HepG2 (cell line): ENCODE measurements around the gene SMIM24. TPM values are rescaled to one million over a fixed set of nuclear protein-coding genes. Genes with fewer than 3 reads are reported as not detected.

Experiments
- ATAC-seq: fragments of 200-7000 bp; cut with Tn5 transposase; 3 replicates; pipeline ENCODE4 v1.9.1; 2020; ENCODE audit warnings: mild to moderate bottlenecking, moderate library complexity
- BruUV-seq: library from RNA; stranded (reverse); fragments of 400-500 nt; replicated peaks from 2 replicates; lab custom pipeline; 2021; lab: Mats Ljungman, UMichigan
- CTCF ChIA-PET: fragments of 300-600 bp; formaldehyde crosslinking; extraction: SDS; loops from one replicate; lab custom pipeline; 2021; ENCODE audit warnings: low total read pairs, inconsistent platforms, low intra/inter-chr PET ratio; lab: Yijun Ruan, JAX
- POLR2A ChIA-PET: fragments of 350-600 bp; sonication (Branson Sonifier 250); formaldehyde crosslinking; loops from one replicate; lab custom pipeline; 2020; ENCODE audit warnings: antibody characterized with exemption, inconsistent platforms; lab: Yijun Ruan, JAX
- DNase-seq: peaks from one replicate; pipeline ENCODE4 v3.0.0-alpha.2; 2015; ENCODE audit warnings: low spot score
- FAIRE-seq: peaks from 3 replicates; lab custom pipeline; 2011; peaks lifted over from hg19 to GRCh38; lab: Jason Lieb, UNC
- H2AFZ ChIP-seq: one replicate; pipeline ENCODE4 v1.6.1; 2011; ENCODE audit warnings: low read length, inconsistent platforms
- H3K27ac ChIP-seq: fragments of 300-600 bp; 3 replicates; pipeline ENCODE4 v1.8.0; 2011; ENCODE audit warnings: mixed run types, mild to moderate bottlenecking, mixed read lengths, low read length, inconsistent platforms; ENCODE audit not compliant: insufficient read depth; ENCODE audit errors: extremely low read length
- H3K27me3 ChIP-seq, 2 experiments: fragments of 200-600 bp in 1 of 2; 2 replicates in 1 of 2; 3 replicates in 1 of 2; pipeline versions ENCODE4 v1.6.0 to v1.8.0; 2011; ENCODE audit warnings: low read length in 2 of 2, mild to moderate bottlenecking in 2 of 2, moderate library complexity in 2 of 2, inconsistent platforms in 1 of 2; ENCODE audit not compliant: insufficient read depth in 2 of 2, control insufficient read depth in 1 of 2
- H3K36me3 ChIP-seq, 2 experiments: fragments of 200-600 bp in 1 of 2; replicated peaks in 1 of 2; 2 replicates in 1 of 2; 3 replicates in 1 of 2; pipeline versions ENCODE4 v1.5.1 to v1.8.0; 2011; ENCODE audit warnings: low read length in 2 of 2, inconsistent platforms in 1 of 2; ENCODE audit not compliant: insufficient read depth in 2 of 2, control insufficient read depth in 1 of 2
- H3K4me1 ChIP-seq: 2 replicates; pipeline ENCODE4 v1.5.1; 2012; ENCODE audit warnings: low read length, inconsistent platforms; ENCODE audit not compliant: insufficient read depth
- H3K4me2 ChIP-seq: 2 replicates; pipeline ENCODE4 v1.6.0; 2011; ENCODE audit warnings: low read depth, low read length, inconsistent platforms
- H3K4me3 ChIP-seq, 3 experiments: fragments of 200-600 bp in 1 of 3; sonication (generic), shearing (Covaris generic) in 1 of 3; replicated peaks in 1 of 3; 2 replicates each; pipeline ENCODE4 v1.5.1; 2011 to 2016; ENCODE audit warnings: low read length in 3 of 3, inconsistent platforms in 2 of 3, low read depth in 2 of 3, mild to moderate bottlenecking in 2 of 3, control low read depth in 1 of 3, mixed read lengths in 1 of 3; ENCODE audit not compliant: insufficient read depth in 1 of 3
- H3K79me2 ChIP-seq: one replicate; pipeline ENCODE4 v1.6.1; 2011; ENCODE audit warnings: low read length, inconsistent platforms; ENCODE audit not compliant: insufficient read depth
- H3K9ac ChIP-seq: 2 replicates; pipeline ENCODE4 v1.6.0; 2011; ENCODE audit warnings: mild to moderate bottlenecking, low read depth, low read length, inconsistent platforms; ENCODE audit not compliant: insufficient read depth
- H3K9me3 ChIP-seq: 2 replicates; pipeline ENCODE4 v1.5.1; 2012; ENCODE audit warnings: mild to moderate bottlenecking, low read length
- H4K20me1 ChIP-seq: 2 replicates; pipeline ENCODE4 v1.6.0; 2011; ENCODE audit warnings: inconsistent platforms, mild to moderate bottlenecking, low read length, moderate library complexity; ENCODE audit not compliant: insufficient read depth
- AGO1 ChIP-seq: fragments of 200-400 bp; formaldehyde crosslinking; IDR thresholded peaks from 2 replicates; pipeline ENCODE4 v1.6.1; 2017; ENCODE audit warnings: mild to moderate bottlenecking, low read depth, low read length, moderate library complexity; ENCODE audit not compliant: poor library complexity, severe bottlenecking
- PRPF4 ChIP-seq: fragments of 200-400 bp; formaldehyde crosslinking; IDR thresholded peaks from 2 replicates; pipeline ENCODE4 v1.6.1; 2016; ENCODE audit warnings: low read length, low read depth; ENCODE audit not compliant: poor library complexity, severe bottlenecking
- ZNF329 ChIP-seq: sonication (generic); formaldehyde crosslinking; IDR thresholded peaks from 2 replicates; pipeline ENCODE4 v1.9.0; 2021; ENCODE audit warnings: low read depth, mild to moderate bottlenecking, missing genetic modification reagents
- ZNF543 ChIP-seq: sonication (generic); formaldehyde crosslinking; IDR thresholded peaks from 2 replicates; pipeline ENCODE4 v1.4.0; 2020; ENCODE audit warnings: mild to moderate bottlenecking, missing genetic modification reagents
- whole genome bisulfite sequencing: methylation state at CpG from one replicate; pipeline ENCODE4 v1.1.6; 2017; ENCODE audit warnings: low lambda C conversion rate; 5-methylcytosine and 5-hydroxymethylcytosine counted together
- in situ Hi-C: cut with HindIII; loops from 2 replicates; pipeline ENCODE4 v1.10.0; 2017; ENCODE audit warnings: low pct_unique_long_range_greater_than_20kb; ENCODE audit not compliant: extremely low pct_ligation_motif_present
- intact Hi-C: fragments of 100-400 bp; cut with micrococcal nuclease; formaldehyde crosslinking; loops from one replicate; pipeline ENCODE4 v1.10.0; 2022; ENCODE audit not compliant: unreplicated experiment
- polyA plus RNA-seq, 8 experiments: library from polyadenylated mRNA; depleted of rRNA in 3 of 8; stranded (reverse) in 7 of 8; unstranded in 1 of 8; fragments of >200 nt; fragmentation: Illumina TruSeq in 4 of 8; extraction: Trizol in 4 of 8; gene quantifications; 2 replicates each; pipeline versions ENCODE4 v1.2.1 to v1.2.3, GENCODE V29; 2011 to 2016; ENCODE audit warnings: low read depth in 4 of 8, missing spikeins in 1 of 8, mixed read lengths in 1 of 8; ENCODE audit not compliant: insufficient read depth in 1 of 8
- total RNA-seq, 5 experiments: library from RNA; depleted of rRNA; stranded (reverse); fragments of >200 nt; fragmentation: Illumina TruSeq; extraction: Trizol; gene quantifications; 2 replicates each; pipeline ENCODE4 v1.2.3, GENCODE V29; 2016; ENCODE audit warnings: low read depth in 1 of 5
- TF ChIP-seq, protein P1 (sequence below): IDR thresholded peaks from 2 replicates; pipeline ENCODE4 v1.6.1; 2012; ENCODE audit warnings: low read length, improper control_type of control experiment

The SMIM24 gene
- total and polyA plus RNA-seq, 2 of the 13 experiments (the other 11 are each of a cell fraction or from before 2014, with no cell fraction given): 11.2 to 70.6 TPM

DNA sequence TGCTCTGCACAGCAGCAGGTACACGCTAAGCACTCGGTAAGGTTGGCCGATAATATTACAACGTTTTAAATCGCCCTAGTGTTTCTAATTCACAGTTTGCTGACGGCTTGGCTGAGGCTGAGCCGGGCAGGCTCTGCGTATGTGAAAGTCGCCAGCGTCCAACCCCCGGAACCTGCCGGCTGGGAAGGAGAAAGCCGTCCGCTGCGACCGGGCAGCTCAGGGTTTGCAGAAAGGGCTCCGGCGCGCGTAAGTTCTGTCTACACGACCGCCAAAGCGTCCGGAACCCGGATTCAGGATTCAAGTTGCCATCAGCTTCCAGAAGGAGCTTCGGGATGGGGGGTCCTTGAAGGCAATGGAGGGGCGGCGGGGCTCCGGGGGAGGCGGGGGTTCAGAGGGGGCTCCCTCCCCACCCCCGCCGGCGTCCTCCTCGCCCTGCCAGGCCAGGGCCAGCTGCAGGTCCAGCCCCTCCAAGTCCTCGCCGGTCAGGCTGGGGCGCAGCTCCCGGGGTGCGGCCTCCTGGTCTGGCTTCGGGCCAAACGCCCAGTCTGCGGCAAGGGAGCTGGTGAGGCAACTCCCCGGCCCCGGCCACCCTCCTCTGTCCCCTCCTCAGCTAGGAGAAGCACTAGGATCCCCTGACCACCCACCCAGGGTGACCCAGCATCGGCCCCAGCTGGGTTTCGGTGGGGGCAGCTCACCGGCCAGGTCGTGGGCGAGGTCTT lies 2.3 kb upstream of the SMIM24 start:
- intact Hi-C loops (no loop called here), in situ Hi-C loops (no loop called here)
- Histone ChIP-seq H3K9me3 (no peaks in the 10 kb centered on the region), H2AFZ (no peak overlapping the region), H4K20me1 (no peaks in the 10 kb centered on the region), H3K79me2 (no peaks in the 10 kb centered on the region), H3K27ac (no peak overlapping the region), H3K27me3 (no peaks in the 10 kb centered on the region), H3K4me1 (peaks cover 20% of the 10 kb centered on the region), H3K4me3 (no peak overlapping the region), H3K36me3 (no peaks in the 10 kb centered on the region), H3K4me2 (no peak overlapping the region), H3K9ac (no peak overlapping the region)
- DNase-seq (no peak), FAIRE-seq (no peak), ATAC-seq (no peak)
- ChIA-PET POLR2A (no interaction called here), CTCF (no interaction called here)
- BruUV-seq: no TSS peak
- 78% methylated on average over 13 of the region's 49 CpGs for WGBS
- TF ChIP-seq ZNF329 (CRISPR knock-in tag) (no peak), AGO1 (peak; percentile 31), PRPF4 (peak; percentile 47), ZNF543 (CRISPR knock-in tag) (no peak)
- TF ChIP-seq, protein P1, sequence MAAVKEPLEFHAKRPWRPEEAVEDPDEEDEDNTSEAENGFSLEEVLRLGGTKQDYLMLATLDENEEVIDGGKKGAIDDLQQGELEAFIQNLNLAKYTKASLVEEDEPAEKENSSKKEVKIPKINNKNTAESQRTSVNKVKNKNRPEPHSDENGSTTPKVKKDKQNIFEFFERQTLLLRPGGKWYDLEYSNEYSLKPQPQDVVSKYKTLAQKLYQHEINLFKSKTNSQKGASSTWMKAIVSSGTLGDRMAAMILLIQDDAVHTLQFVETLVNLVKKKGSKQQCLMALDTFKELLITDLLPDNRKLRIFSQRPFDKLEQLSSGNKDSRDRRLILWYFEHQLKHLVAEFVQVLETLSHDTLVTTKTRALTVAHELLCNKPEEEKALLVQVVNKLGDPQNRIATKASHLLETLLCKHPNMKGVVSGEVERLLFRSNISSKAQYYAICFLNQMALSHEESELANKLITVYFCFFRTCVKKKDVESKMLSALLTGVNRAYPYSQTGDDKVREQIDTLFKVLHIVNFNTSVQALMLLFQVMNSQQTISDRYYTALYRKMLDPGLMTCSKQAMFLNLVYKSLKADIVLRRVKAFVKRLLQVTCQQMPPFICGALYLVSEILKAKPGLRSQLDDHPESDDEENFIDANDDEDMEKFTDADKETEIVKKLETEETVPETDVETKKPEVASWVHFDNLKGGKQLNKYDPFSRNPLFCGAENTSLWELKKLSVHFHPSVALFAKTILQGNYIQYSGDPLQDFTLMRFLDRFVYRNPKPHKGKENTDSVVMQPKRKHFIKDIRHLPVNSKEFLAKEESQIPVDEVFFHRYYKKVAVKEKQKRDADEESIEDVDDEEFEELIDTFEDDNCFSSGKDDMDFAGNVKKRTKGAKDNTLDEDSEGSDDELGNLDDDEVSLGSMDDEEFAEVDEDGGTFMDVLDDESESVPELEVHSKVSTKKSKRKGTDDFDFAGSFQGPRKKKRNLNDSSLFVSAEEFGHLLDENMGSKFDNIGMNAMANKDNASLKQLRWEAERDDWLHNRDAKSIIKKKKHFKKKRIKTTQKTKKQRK: no peak
